ENCODE data around the gene GCNT2. TPM values are rescaled to one million over a fixed set of nuclear protein-coding genes. Genes with fewer than 3 reads are reported as not detected.
A peak's percentile ranks its signal among the peaks of the same experiment; 100 is the strongest.

GCNT2 gene
- total RNA-seq, 1 experiment from 2014 or later, result 0.63 TPM

- Mint-ChIP-seq H3K4me1 (ENCODE audit: insufficient read depth, unreplicated experiment) (no peaks in the 10 kb centered on the region), H3K27ac (ENCODE audit: low read depth, unreplicated experiment) (no peak overlapping the region), H3K9me3 (ENCODE audit: unreplicated experiment) (no peaks in the 10 kb centered on the region), H3K4me3 (ENCODE audit: unreplicated experiment) (no peak overlapping the region), H3K36me3 (ENCODE audit: insufficient read depth, unreplicated experiment) (no peaks in the 10 kb centered on the region), H3K27me3 (ENCODE audit: insufficient read depth, unreplicated experiment) (no peaks in the 10 kb centered on the region)
- no TSS peak for BruUV-seq (replicated peaks)
- no peak for DNase-seq (ENCODE audit: unreplicated experiment)
- TF ChIP-seq CTCF (IDR thresholded peaks at IDR 0.05; ENCODE audit: unreplicated experiment), result no peak
- intact Hi-C loops (cut with micrococcal nuclease), result no loop called here
- CTCF ChIA-PET, result no interaction called here
- POLR2A ChIA-PET, result no interaction called here
These were observed 40.6 kb downstream of the GCNT2 start for GRCh38 chr6:10561611-10562199.

- Mint-ChIP-seq H3K27ac (ENCODE audit: low read depth, unreplicated experiment) (no peak overlapping the region), H3K4me1 (ENCODE audit: insufficient read depth, unreplicated experiment) (no peaks in the 10 kb centered on the region), H3K36me3 (ENCODE audit: insufficient read depth, unreplicated experiment) (no peaks in the 10 kb centered on the region), H3K27me3 (ENCODE audit: insufficient read depth, unreplicated experiment) (no peaks in the 10 kb centered on the region), H3K9me3 (ENCODE audit: unreplicated experiment) (no peaks in the 10 kb centered on the region), H3K4me3 (ENCODE audit: unreplicated experiment) (no peak overlapping the region)
- no TSS peak for BruUV-seq (replicated peaks)
- DNase-seq (ENCODE audit: unreplicated experiment), result no peak
- no peak for TF ChIP-seq CTCF (IDR thresholded peaks at IDR 0.05; ENCODE audit: unreplicated experiment)
- CTCF ChIA-PET, result no interaction called here
- intact Hi-C loops (cut with micrococcal nuclease), result no loop called here
- POLR2A ChIA-PET, result no interaction called here
These were observed 44.0 kb downstream of the GCNT2 start for GRCh38 chr6:10564975-10565673.

GRCh38 chr6:10565913-10566312 is 44.8 kb downstream of the GCNT2 start:
- H3K27ac Mint-ChIP-seq (ENCODE audit: low read depth, unreplicated experiment), result no peak overlapping the region
- no peaks in the 10 kb centered on the region for H3K9me3 Mint-ChIP-seq (ENCODE audit: unreplicated experiment)
- TF ChIP-seq CTCF (IDR thresholded peaks at IDR 0.05; ENCODE audit: unreplicated experiment), result no peak
- no peaks in the 10 kb centered on the region for H3K4me1 Mint-ChIP-seq (ENCODE audit: insufficient read depth, unreplicated experiment)
- no peak overlapping the region for H3K4me3 Mint-ChIP-seq (ENCODE audit: unreplicated experiment)
- intact Hi-C loops (cut with micrococcal nuclease), result no loop called here
- no peak for DNase-seq (ENCODE audit: unreplicated experiment)
- POLR2A ChIA-PET, result no interaction called here
- CTCF ChIA-PET, result no interaction called here
- H3K27me3 Mint-ChIP-seq (ENCODE audit: insufficient read depth, unreplicated experiment), result no peaks in the 10 kb centered on the region
- no TSS peak for BruUV-seq (replicated peaks)
- no peaks in the 10 kb centered on the region for H3K36me3 Mint-ChIP-seq (ENCODE audit: insufficient read depth, unreplicated experiment)

GRCh38 chr6:10567256-10568026 is 46.3 kb downstream of the GCNT2 start:
- no peaks in the 10 kb centered on the region for H3K27me3 Mint-ChIP-seq (ENCODE audit: insufficient read depth, unreplicated experiment)
- H3K36me3 Mint-ChIP-seq (ENCODE audit: insufficient read depth, unreplicated experiment), result no peaks in the 10 kb centered on the region
- ChIA-PET POLR2A (interaction anchor here (1.1 kb wide), 1 partner anchor 12 kb away, joined by 3 read pairs; no protein-coding TSS in a partner anchor), CTCF (interaction anchor here (0.7 kb wide), 1 partner anchor 222 kb away, joined by 3 read pairs; no protein-coding TSS in a partner anchor)
- no peaks in the 10 kb centered on the region for H3K9me3 Mint-ChIP-seq (ENCODE audit: unreplicated experiment)
- intact Hi-C loops (cut with micrococcal nuclease), result no loop called here
- no peak for TF ChIP-seq CTCF (IDR thresholded peaks at IDR 0.05; ENCODE audit: unreplicated experiment)
- H3K27ac Mint-ChIP-seq (ENCODE audit: low read depth, unreplicated experiment), result no peak overlapping the region
- DNase-seq (ENCODE audit: unreplicated experiment), result peak; percentile 4
- no peak overlapping the region for H3K4me3 Mint-ChIP-seq (ENCODE audit: unreplicated experiment)
- no peaks in the 10 kb centered on the region for H3K4me1 Mint-ChIP-seq (ENCODE audit: insufficient read depth, unreplicated experiment)
- no TSS peak for BruUV-seq (replicated peaks)

Measured in MCF 10A (cell line).